WTC11 (cell line): Measurements from ENCODE around the gene MN1. TPM values are rescaled to one million over a fixed set of nuclear protein-coding genes. Genes with fewer than 3 reads are reported as not detected.

ENCODE experiments used
- ATAC-seq: fragments of 200-7000 bp; cut with Tn5 transposase; 2 replicates; pipeline ENCODE4 v1.10.0; 2021; ENCODE audit warnings: mild to moderate bottlenecking, moderate library complexity
- CTCF ChIA-PET: fragments of 300-600 bp; sonication (Branson Sonifier 250); formaldehyde crosslinking; loops from one replicate; lab custom pipeline; 2021; ENCODE audit warnings: antibody characterized with exemption; lab: Charles Lee
- POLR2A ChIA-PET: fragments of 350-600 bp; sonication (Branson Sonifier 250); formaldehyde crosslinking; loops from one replicate; lab custom pipeline; 2021; ENCODE audit warnings: antibody characterized with exemption; lab: Charles Lee
- DNase-seq: peaks from one replicate; pipeline ENCODE4 v3.0.0; 2021; ENCODE audit warnings: low spot score
- H3K27ac Mint-ChIP-seq: 2 replicates; pipeline ENCODE4 v1.8.0; 2021; ENCODE audit warnings: mixed read lengths
- H3K27me3 Mint-ChIP-seq: 2 replicates; pipeline ENCODE4 v1.8.0; 2021; ENCODE audit warnings: low read depth, mild to moderate bottlenecking, moderate library complexity, mixed read lengths
- H3K36me3 Mint-ChIP-seq: 2 replicates; pipeline ENCODE4 v1.8.0; 2021; ENCODE audit warnings: mixed read lengths
- H3K4me1 Mint-ChIP-seq: 2 replicates; pipeline ENCODE4 v1.8.0; 2022; ENCODE audit warnings: mixed read lengths
- H3K4me3 Mint-ChIP-seq: 2 replicates; pipeline ENCODE4 v1.8.0; 2021; ENCODE audit warnings: mild to moderate bottlenecking, moderate library complexity, mixed read lengths
- H3K9me3 Mint-ChIP-seq: 2 replicates; pipeline ENCODE4 v1.8.0; 2021; ENCODE audit warnings: mixed read lengths
- ATF1 ChIP-seq: sonication (generic); formaldehyde crosslinking; IDR thresholded peaks from 2 replicates; pipeline ENCODE4 v1.8.1; 2023; ENCODE audit warnings: mild to moderate bottlenecking, moderate library complexity, missing genetic modification reagents
- CREM ChIP-seq: sonication (generic); formaldehyde crosslinking; IDR thresholded peaks from 2 replicates; pipeline ENCODE4 v1.8.1; 2022; ENCODE audit warnings: mild to moderate bottlenecking, missing genetic modification reagents, moderate library complexity
- ETV6 ChIP-seq: sonication (generic); formaldehyde crosslinking; IDR thresholded peaks from 2 replicates; pipeline ENCODE4 v1.8.1; 2022; ENCODE audit warnings: mild to moderate bottlenecking, missing genetic modification reagents
- GABPB1 ChIP-seq: sonication (generic); formaldehyde crosslinking; IDR thresholded peaks from 2 replicates; pipeline ENCODE4 v1.8.1; 2023; ENCODE audit warnings: mild to moderate bottlenecking, missing genetic modification reagents
- GTF2I ChIP-seq: fragments of 250-450 bp; sonication (Bioruptor Pico); conservative IDR thresholded peaks from 2 replicates; pipeline ENCODE4 v1.4.0; 2021; ENCODE audit warnings: mild to moderate bottlenecking
- MXD4 ChIP-seq: fragments of 250-450 bp; sonication (Bioruptor Pico); IDR thresholded peaks from 2 replicates; pipeline ENCODE4 v1.8.0; 2021; ENCODE audit warnings: mild to moderate bottlenecking, moderate library complexity, borderline replicate concordance
- MYBL2 ChIP-seq: sonication (generic); formaldehyde crosslinking; IDR thresholded peaks from 2 replicates; pipeline ENCODE4 v1.8.1; 2023; ENCODE audit warnings: mild to moderate bottlenecking, moderate library complexity, missing genetic modification reagents
- NFATC4 ChIP-seq: fragments of 250-450 bp; sonication (Bioruptor Pico); IDR thresholded peaks from 2 replicates; pipeline ENCODE4 v1.9.0; 2021; ENCODE audit warnings: mild to moderate bottlenecking
- NR1H2 ChIP-seq: sonication (generic); formaldehyde crosslinking; IDR thresholded peaks from 2 replicates; pipeline ENCODE4 v1.9.0; 2021; ENCODE audit warnings: mild to moderate bottlenecking, moderate library complexity, missing genetic modification reagents
- NR3C1 ChIP-seq: sonication (generic); formaldehyde crosslinking; conservative IDR thresholded peaks from 2 replicates; pipeline ENCODE4 v1.8.1; 2023; ENCODE audit warnings: low read depth, mild to moderate bottlenecking, missing genetic modification reagents
- SMAD4 ChIP-seq: sonication (generic); formaldehyde crosslinking; IDR thresholded peaks from 2 replicates; pipeline ENCODE4 v1.8.0; 2022; ENCODE audit warnings: mild to moderate bottlenecking, missing genetic modification reagents
- TEAD4 ChIP-seq: sonication (generic); formaldehyde crosslinking; IDR thresholded peaks from 2 replicates; pipeline ENCODE4 v1.8.0; 2022; ENCODE audit warnings: mild to moderate bottlenecking, missing genetic modification reagents
- ZNF232 ChIP-seq: sonication (generic); formaldehyde crosslinking; IDR thresholded peaks from 2 replicates; pipeline ENCODE4 v1.8.0; 2022; ENCODE audit warnings: mild to moderate bottlenecking, missing genetic modification reagents
- ZNF263 ChIP-seq: sonication (generic); formaldehyde crosslinking; IDR thresholded peaks from 2 replicates; pipeline ENCODE4 v1.8.1; 2022; ENCODE audit warnings: low read depth, mild to moderate bottlenecking, moderate library complexity, missing genetic modification reagents
- total RNA-seq: library from RNA; stranded (reverse); gene quantifications from 3 replicates; pipeline ENCODE4 v1.2.3, GENCODE V29; 2021
- TF ChIP-seq, protein P1 (sequence below): sonication (generic); formaldehyde crosslinking; IDR thresholded peaks from 2 replicates; pipeline ENCODE4 v1.8.1; 2023; ENCODE audit warnings: mild to moderate bottlenecking, missing genetic modification reagents
- TF ChIP-seq, protein P2 (sequence below): sonication (generic); formaldehyde crosslinking; IDR thresholded peaks from 2 replicates; pipeline ENCODE4 v1.8.1; 2022; ENCODE audit warnings: mild to moderate bottlenecking, moderate library complexity, missing genetic modification reagents
- TF ChIP-seq, protein P3 (sequence below): sonication (generic); formaldehyde crosslinking; IDR thresholded peaks from 2 replicates; pipeline ENCODE4 v1.8.1; 2023; ENCODE audit warnings: mild to moderate bottlenecking, missing genetic modification reagents, moderate library complexity
- TF ChIP-seq, protein P4 (sequence below): sonication (generic); formaldehyde crosslinking; conservative IDR thresholded peaks from 2 replicates; pipeline ENCODE4 v1.8.1; 2022; ENCODE audit warnings: mild to moderate bottlenecking, missing genetic modification reagents
- TF ChIP-seq, protein P5 (sequence below): sonication (generic); formaldehyde crosslinking; IDR thresholded peaks from 2 replicates; pipeline ENCODE4 v1.8.1; 2023; ENCODE audit warnings: mild to moderate bottlenecking, moderate library complexity, missing genetic modification reagents

The MN1 gene
- total RNA-seq, 1 experiment from 2014 or later: 21.3 TPM

DNA sequence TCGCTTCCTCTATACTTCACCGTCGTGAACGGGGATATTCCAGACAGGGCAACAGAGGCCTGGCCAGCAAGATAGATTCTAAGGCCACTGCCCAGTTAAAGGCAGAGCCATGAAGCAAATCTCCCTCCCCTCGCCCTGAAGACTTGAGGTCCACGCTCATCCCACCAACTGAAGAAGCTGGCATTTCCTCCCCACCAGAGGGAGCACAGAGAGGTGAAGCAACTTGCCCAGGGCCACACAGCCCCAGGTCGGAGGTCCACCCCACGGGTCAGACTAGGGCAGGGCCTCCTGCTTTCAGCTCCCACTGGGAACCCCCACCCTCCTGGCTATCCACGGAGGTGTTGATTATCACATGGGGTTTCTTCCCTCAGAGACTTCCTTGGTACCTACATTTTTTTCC is 27.4 kb downstream of the MN1 start (continued):
- TF ChIP-seq, protein P1, sequence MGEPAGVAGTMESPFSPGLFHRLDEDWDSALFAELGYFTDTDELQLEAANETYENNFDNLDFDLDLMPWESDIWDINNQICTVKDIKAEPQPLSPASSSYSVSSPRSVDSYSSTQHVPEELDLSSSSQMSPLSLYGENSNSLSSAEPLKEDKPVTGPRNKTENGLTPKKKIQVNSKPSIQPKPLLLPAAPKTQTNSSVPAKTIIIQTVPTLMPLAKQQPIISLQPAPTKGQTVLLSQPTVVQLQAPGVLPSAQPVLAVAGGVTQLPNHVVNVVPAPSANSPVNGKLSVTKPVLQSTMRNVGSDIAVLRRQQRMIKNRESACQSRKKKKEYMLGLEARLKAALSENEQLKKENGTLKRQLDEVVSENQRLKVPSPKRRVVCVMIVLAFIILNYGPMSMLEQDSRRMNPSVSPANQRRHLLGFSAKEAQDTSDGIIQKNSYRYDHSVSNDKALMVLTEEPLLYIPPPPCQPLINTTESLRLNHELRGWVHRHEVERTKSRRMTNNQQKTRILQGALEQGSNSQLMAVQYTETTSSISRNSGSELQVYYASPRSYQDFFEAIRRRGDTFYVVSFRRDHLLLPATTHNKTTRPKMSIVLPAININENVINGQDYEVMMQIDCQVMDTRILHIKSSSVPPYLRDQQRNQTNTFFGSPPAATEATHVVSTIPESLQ (CRISPR knock-in tag): no peak
- TF ChIP-seq SMAD4 (CRISPR knock-in tag) (no peak), ZNF263 (CRISPR knock-in tag) (no peak)
- TF ChIP-seq, protein P2, sequence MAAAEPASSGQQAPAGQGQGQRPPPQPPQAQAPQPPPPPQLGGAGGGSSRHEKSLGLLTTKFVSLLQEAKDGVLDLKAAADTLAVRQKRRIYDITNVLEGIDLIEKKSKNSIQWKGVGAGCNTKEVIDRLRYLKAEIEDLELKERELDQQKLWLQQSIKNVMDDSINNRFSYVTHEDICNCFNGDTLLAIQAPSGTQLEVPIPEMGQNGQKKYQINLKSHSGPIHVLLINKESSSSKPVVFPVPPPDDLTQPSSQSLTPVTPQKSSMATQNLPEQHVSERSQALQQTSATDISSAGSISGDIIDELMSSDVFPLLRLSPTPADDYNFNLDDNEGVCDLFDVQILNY: no peak
- TF ChIP-seq, all 79 proteins: peak for 2

DNA sequence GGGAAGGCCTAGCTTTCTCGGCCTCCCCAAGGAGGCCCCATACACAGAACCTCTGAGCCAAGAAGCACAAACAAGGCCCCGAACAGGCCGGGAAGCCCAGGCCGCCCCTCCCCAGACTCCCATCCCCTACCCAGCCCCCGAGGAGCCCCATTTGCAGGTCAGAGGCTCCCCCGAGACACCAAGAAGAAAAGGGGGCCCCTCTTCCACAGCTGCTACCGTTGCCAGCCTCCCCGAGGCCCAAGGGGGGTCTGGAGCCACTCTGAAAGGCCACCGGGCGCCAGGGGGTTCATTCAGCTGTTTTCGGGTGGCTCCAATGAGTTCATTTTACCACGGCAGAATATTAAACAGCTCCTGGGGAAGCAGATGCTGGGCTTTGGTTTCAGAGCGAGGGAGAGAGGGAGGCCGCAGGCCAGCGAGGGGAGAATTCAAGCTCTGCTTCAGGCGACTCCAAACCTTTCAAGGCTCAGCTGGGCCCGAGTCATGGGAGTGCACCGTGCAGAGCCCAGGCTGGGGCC is 28.5 kb downstream of the MN1 start:
- Mint-ChIP-seq H3K9me3 (no peaks in the 10 kb centered on the region), H3K27ac (no peak overlapping the region), H3K27me3 (no peaks in the 10 kb centered on the region), H3K4me3 (no peak overlapping the region), H3K36me3 (no peaks in the 10 kb centered on the region), H3K4me1 (peaks cover 57% of the 10 kb centered on the region)
- TF ChIP-seq ATF1: no peak
- TF ChIP-seq MYBL2 (CRISPR knock-in tag): no peak
- TF ChIP-seq NR3C1: no peak
- TF ChIP-seq ZNF232: no peak
- TF ChIP-seq MXD4 (CRISPR knock-in tag): no peak
- no peak for TF ChIP-seq NR1H2
- TF ChIP-seq ETV6 (CRISPR knock-in tag): no peak
- no peak for TF ChIP-seq GABPB1 (CRISPR knock-in tag)
- TF ChIP-seq TEAD4: no peak
- no peak for TF ChIP-seq GTF2I (CRISPR knock-in tag)
- no peak for TF ChIP-seq NFATC4 (CRISPR knock-in tag)
- TF ChIP-seq, protein P3, sequence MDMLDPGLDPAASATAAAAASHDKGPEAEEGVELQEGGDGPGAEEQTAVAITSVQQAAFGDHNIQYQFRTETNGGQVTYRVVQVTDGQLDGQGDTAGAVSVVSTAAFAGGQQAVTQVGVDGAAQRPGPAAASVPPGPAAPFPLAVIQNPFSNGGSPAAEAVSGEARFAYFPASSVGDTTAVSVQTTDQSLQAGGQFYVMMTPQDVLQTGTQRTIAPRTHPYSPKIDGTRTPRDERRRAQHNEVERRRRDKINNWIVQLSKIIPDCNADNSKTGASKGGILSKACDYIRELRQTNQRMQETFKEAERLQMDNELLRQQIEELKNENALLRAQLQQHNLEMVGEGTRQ (CRISPR knock-in tag): no peak
- TF ChIP-seq, protein P4, sequence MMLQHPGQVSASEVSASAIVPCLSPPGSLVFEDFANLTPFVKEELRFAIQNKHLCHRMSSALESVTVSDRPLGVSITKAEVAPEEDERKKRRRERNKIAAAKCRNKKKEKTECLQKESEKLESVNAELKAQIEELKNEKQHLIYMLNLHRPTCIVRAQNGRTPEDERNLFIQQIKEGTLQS: no peak
- TF ChIP-seq, protein P5, sequence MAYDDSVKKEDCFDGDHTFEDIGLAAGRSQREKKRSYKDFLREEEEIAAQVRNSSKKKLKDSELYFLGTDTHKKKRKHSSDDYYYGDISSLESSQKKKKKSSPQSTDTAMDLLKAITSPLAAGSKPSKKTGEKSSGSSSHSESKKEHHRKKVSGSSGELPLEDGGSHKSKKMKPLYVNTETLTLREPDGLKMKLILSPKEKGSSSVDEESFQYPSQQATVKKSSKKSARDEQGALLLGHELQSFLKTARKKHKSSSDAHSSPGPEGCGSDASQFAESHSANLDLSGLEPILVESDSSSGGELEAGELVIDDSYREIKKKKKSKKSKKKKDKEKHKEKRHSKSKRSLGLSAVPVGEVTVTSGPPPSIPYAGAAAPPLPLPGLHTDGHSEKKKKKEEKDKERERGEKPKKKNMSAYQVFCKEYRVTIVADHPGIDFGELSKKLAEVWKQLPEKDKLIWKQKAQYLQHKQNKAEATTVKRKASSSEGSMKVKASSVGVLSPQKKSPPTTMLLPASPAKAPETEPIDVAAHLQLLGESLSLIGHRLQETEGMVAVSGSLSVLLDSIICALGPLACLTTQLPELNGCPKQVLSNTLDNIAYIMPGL: no peak
- no peak for TF ChIP-seq CREM (CRISPR knock-in tag)
- ChIA-PET CTCF (interaction anchor here (1.1 kb wide), 1 partner anchor 25 kb away, joined by 3 read pairs; no protein-coding TSS in a partner anchor), POLR2A (interaction anchor here (0.7 kb wide), 1 partner anchor 28 kb away, joined by 3 read pairs; no protein-coding TSS in a partner anchor)
- no peak for ATAC-seq
- no peak for DNase-seq
